COLO829 (cell line): ENCODE data around the gene CD82.

Source experiments
- DNase-seq: peaks from one replicate; pipeline ENCODE4 v3.0.0; 2012; ENCODE audit warnings: low spot score

Gene CD82

GRCh38 chr11:44601471-44602370 is 36.3 kb downstream of the CD82 start:
- no peak for DNase-seq

- DNase-seq = no peak
Measured at GRCh38 chr11:44602891-44603310, 37.4 kb downstream of the CD82 start.

- DNase-seq = no peak
Measured at GRCh38 chr11:44604171-44604581, 38.7 kb downstream of the CD82 start.

GRCh38 chr11:44605068-44605708 is 39.7 kb downstream of the CD82 start:
- no peak for DNase-seq

- no peak for DNase-seq
Measured at GRCh38 chr11:44605965-44606364, 40.5 kb downstream of the CD82 start.

GRCh38 chr11:44606472-44606871 is 41.0 kb downstream of the CD82 start:
- no peak for DNase-seq

- no peak for DNase-seq
Measured at GRCh38 chr11:44607319-44607962, 42.0 kb downstream of the CD82 start.

- no peak for DNase-seq
Measured at GRCh38 chr11:44607987-44608386, 42.5 kb downstream of the CD82 start.

GRCh38 chr11:44608651-44608990 is 43.2 kb downstream of the CD82 start:
- no peak for DNase-seq

GRCh38 chr11:44608991-44609782 is 43.7 kb downstream of the CD82 start:
- no peak for DNase-seq

- no peak for DNase-seq
Measured at GRCh38 chr11:44609783-44610155, 44.3 kb downstream of the CD82 start.

GRCh38 chr11:44610186-44610955 is 44.9 kb downstream of the CD82 start:
- DNase-seq = no peak

GRCh38 chr11:44611088-44611487 is 45.6 kb downstream of the CD82 start:
- DNase-seq = no peak

GRCh38 chr11:44611687-44612434 is 46.4 kb downstream of the CD82 start:
- no peak for DNase-seq

GRCh38 chr11:44613153-44613552 is 47.7 kb downstream of the CD82 start:
- no peak for DNase-seq

GRCh38 chr11:44614281-44614775 is 48.9 kb downstream of the CD82 start:
- no peak for DNase-seq

GRCh38 chr11:44615041-44615755 is 49.7 kb downstream of the CD82 start:
- no peak for DNase-seq

GRCh38 chr11:44615913-44616791 is 50.7 kb downstream of the CD82 start:
- DNase-seq = no peak
